ENCODE measurements around the gene KIF18B.

GRCh38 chr17:44919885-44920564 lies 27.5 kb downstream of the KIF18B start:
- TF ChIP-seq CTCF (IDR thresholded peaks at IDR 0.05) = peak; percentile 72 to 94 (median 87)
- no peak for TF ChIP-seq POLR2A (IDR thresholded peaks at IDR 0.05)

Measured in tibial nerve (tissue), 3 donors.